Ovary (tissue), 3 donors: Measurements from ENCODE around the gene HEXD.
"Not testable (repeated sequence)": the region's sequence is repeated elsewhere in the genome, so short reads cannot be mapped to it uniquely, and the experiment has no call there.

Experiments used
- CTCF ChIP-seq, 3 donors: fragments of 450-650 bp in 2 of 3; fragments of 200-600 bp in 1 of 3; IDR thresholded peaks; one replicate each; pipeline versions ENCODE4 v1.5.1 to v1.8.0; 2016 to 2022; ENCODE audit warnings: antibody characterized with exemption in 3 of 3, mild to moderate bottlenecking in 1 of 3
- POLR2A ChIP-seq: fragments of 450-650 bp; IDR thresholded peaks from one replicate; pipeline ENCODE4 v1.6.1; 2017; ENCODE audit warnings: antibody characterized with exemption, mild to moderate bottlenecking, moderate library complexity
- donor health status: DM: no; HTN: no; CAD: no.

- not testable (repeated sequence) for TF ChIP-seq CTCF (IDR thresholded peaks at IDR 0.05); POLR2A
Measured at GRCh38 chr17:82381703-82382009, 36.5 kb upstream of the HEXD start.
